ENCODE results near the gene NCMAP. TPM values are rescaled to one million over a fixed set of nuclear protein-coding genes. Genes with fewer than 3 reads are reported as not detected.

Gene NCMAP
- total RNA-seq (under 1 TPM in 3 of 7 donors, not detected in 4; 0.09 to 0.22 (median 0.20) TPM), polyA plus RNA-seq (under 1 TPM in 2 of 3 donors, not detected in 1; 0.03 to 0.10 TPM)
- long read RNA-seq, donor 1, result 0 reads
- long read RNA-seq, donor 2, result 0 reads

- peak within 1 kb of the TSS in 7 of 8 donors; percentile 1 to 67 (median 28) for H3K4me3 ChIP-seq
- 1 to 4% (median 2%) methylated on average over 19 to 61 of the region's 61 CpGs for WGBS, 5 donors
- peaks cover 0 to 79% (median 19%) of the 10 kb centered on the region in 7 donors for H3K27me3 ChIP-seq (replicated peaks in 1 of 7)
- intact Hi-C loops (cut with DNase I; ENCODE audit: low total_unique reads), result no loop called here
- H3K9me3 ChIP-seq, result no peaks in the 10 kb centered on the region
- peak; percentile 80 for DNase-seq
- no peak within 1 kb of the TSS for H3K27ac ChIP-seq
- TF ChIP-seq POLR2AphosphoS5 (IDR thresholded peaks at IDR 0.05) (no peak), CTCF (IDR thresholded peaks at IDR 0.05 in 8 of 11, conservative IDR thresholded peaks at IDR 0.05 in 3 of 11) (no peak), POLR2A (IDR thresholded peaks at IDR 0.05) (no peak)
- no peaks in the 10 kb centered on the region for H3K36me3 ChIP-seq
- H3K4me1 ChIP-seq, result peaks cover 5 to 27% (median 14%) of the 10 kb centered on the region in 6 donors
These were observed at the start of gene NCMAP for GRCh38 chr1:24555591-24556413. NCMAP (plus strand) TSS chr1:24556087; CDS start chr1:24595431, 39,344 bp downstream.

- Histone ChIP-seq H3K4me3 (peak overlapping the region in 1 of 8 donors; percentile 7), H3K4me1 (peaks cover 7 to 61% (median 24%) of the 10 kb centered on the region in 6 donors), H3K27ac (peak overlapping the region in 7 of 8 donors; percentile 43 to 94 (median 51)), H3K36me3 (no peaks in the 10 kb centered on the region), H3K9me3 (no peaks in the 10 kb centered on the region), H3K27me3 (replicated peaks in 1 of 7) (peaks cover 0 to 62% (median 0%) of the 10 kb centered on the region in 7 donors)
- DNase-seq, result no peak
- intact Hi-C loops (cut with DNase I; ENCODE audit: low total_unique reads), result no loop called here
- TF ChIP-seq CTCF (IDR thresholded peaks at IDR 0.05 in 8 of 11, conservative IDR thresholded peaks at IDR 0.05 in 3 of 11) (no peak), POLR2AphosphoS5 (IDR thresholded peaks at IDR 0.05) (no peak), POLR2A (IDR thresholded peaks at IDR 0.05) (no peak)
- WGBS, 5 donors, result 55 to 79% (median 69%) methylated on average over 5 of the region's 5 CpGs
These were observed 49.1 kb upstream of the NCMAP start for GRCh38 chr1:24506691-24507381.

- Histone ChIP-seq H3K4me3 (peak overlapping the region in 1 of 8 donors; percentile 7), H3K27ac (peak overlapping the region in 6 of 8 donors; percentile 43 to 94 (median 58)), H3K9me3 (no peaks in the 10 kb centered on the region), H3K4me1 (peaks cover 6 to 55% (median 21%) of the 10 kb centered on the region in 6 donors), H3K27me3 (replicated peaks in 1 of 7) (peaks cover 0 to 56% (median 0%) of the 10 kb centered on the region in 7 donors), H3K36me3 (no peaks in the 10 kb centered on the region)
- intact Hi-C loops (cut with DNase I; ENCODE audit: low total_unique reads), result no loop called here
- 93 to 96% (median 95%) methylated on average over 5 of the region's 5 CpGs for WGBS, 5 donors
- TF ChIP-seq CTCF (IDR thresholded peaks at IDR 0.05 in 8 of 11, conservative IDR thresholded peaks at IDR 0.05 in 3 of 11), result no peak
- TF ChIP-seq POLR2AphosphoS5 (IDR thresholded peaks at IDR 0.05), result no peak
- no peak for TF ChIP-seq POLR2A (IDR thresholded peaks at IDR 0.05)
- DNase-seq, result no peak
These were observed 48.5 kb upstream of the NCMAP start for GRCh38 chr1:24507405-24507804.

All from spleen (tissue), 13 donors.